ENCODE measurements around the gene OLIG2.

DNA sequence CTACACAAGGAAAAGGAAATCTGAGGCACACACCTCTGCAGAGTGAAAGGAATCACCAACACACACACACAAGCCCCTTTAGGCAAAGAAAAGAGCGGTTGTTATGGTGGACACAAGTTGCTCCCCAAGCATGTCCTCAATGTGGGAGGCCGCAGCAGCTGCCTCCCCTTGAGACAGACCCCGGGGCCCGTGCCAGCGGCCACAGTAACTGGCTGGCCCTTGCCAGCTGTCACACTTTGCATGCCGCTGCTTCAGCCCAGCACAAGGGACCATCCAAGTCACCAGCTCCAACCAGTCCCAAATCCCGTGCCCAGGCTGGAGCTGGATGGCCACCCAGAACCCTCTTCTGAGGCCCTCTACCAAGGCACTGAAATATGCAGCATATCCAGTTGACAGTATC is 41.3 kb downstream of the OLIG2 start:
- TF ChIP-seq, protein P1, sequence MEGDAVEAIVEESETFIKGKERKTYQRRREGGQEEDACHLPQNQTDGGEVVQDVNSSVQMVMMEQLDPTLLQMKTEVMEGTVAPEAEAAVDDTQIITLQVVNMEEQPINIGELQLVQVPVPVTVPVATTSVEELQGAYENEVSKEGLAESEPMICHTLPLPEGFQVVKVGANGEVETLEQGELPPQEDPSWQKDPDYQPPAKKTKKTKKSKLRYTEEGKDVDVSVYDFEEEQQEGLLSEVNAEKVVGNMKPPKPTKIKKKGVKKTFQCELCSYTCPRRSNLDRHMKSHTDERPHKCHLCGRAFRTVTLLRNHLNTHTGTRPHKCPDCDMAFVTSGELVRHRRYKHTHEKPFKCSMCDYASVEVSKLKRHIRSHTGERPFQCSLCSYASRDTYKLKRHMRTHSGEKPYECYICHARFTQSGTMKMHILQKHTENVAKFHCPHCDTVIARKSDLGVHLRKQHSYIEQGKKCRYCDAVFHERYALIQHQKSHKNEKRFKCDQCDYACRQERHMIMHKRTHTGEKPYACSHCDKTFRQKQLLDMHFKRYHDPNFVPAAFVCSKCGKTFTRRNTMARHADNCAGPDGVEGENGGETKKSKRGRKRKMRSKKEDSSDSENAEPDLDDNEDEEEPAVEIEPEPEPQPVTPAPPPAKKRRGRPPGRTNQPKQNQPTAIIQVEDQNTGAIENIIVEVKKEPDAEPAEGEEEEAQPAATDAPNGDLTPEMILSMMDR (IDR thresholded peaks at IDR 0.05): no peak
- no peak for TF ChIP-seq POLR2A (IDR thresholded peaks at IDR 0.05)
- TF ChIP-seq POLR2AphosphoS5 (IDR thresholded peaks at IDR 0.05; ENCODE audit: insufficient read depth in 1 of 2, low read depth in 1 of 2): no peak

Measured in vagina (tissue), 2 donors.